ENCODE results near the gene LRRC8D.

DNA sequence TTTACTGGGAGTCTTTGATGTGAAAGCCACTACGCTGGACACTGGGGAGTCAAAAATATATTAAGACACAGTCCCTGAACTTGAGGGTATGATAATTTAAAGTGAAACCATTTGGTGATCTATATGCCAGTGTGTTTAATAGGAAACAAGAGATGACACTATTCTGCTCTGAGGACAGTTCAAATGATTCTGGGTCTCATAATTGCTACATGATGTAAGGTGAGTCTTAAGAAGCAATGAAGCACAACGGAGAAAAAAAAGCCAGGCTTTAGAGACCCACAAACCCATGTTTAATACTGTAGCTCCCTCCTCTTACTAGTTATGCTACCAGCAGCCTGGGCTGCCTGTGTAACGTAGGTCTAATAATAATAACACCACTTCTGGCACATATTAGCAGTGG lies 14.2 kb upstream of the LRRC8D start:
- TF ChIP-seq YY1 (IDR thresholded peaks at IDR 0.05; ENCODE audit: insufficient read depth, insufficient read length) (no peak), SUZ12 (IDR thresholded peaks at IDR 0.05; ENCODE audit: extremely low read depth, insufficient read depth, insufficient read length) (no peak)
